HT1080 (cell line): ENCODE results near the gene CDSN. TPM values are rescaled to one million over a fixed set of nuclear protein-coding genes. Genes with fewer than 3 reads are reported as not detected.
"Not testable (repeated sequence)": the region's sequence is repeated elsewhere in the genome, so short reads cannot be mapped to it uniquely, and the experiment has no call there.

ENCODE experiments used
- DNase-seq: peaks from one replicate; pipeline ENCODE4 v3.0.0-alpha.2; 2015; ENCODE audit warnings: low read depth
- polyA plus RNA-seq, 2 experiments: library from polyadenylated mRNA; depleted of rRNA; stranded (reverse); fragments of >200 nt; gene quantifications; 2 replicates each; pipeline ENCODE4 v1.2.3, GENCODE V29; 2015
- total RNA-seq: library from RNA; depleted of rRNA; stranded (reverse); fragments of >200 nt; shearing (Covaris generic); gene quantifications from 2 replicates; pipeline ENCODE4 v1.2.3, GENCODE V29; 2014; rRNA removed

The CDSN gene, protein sequence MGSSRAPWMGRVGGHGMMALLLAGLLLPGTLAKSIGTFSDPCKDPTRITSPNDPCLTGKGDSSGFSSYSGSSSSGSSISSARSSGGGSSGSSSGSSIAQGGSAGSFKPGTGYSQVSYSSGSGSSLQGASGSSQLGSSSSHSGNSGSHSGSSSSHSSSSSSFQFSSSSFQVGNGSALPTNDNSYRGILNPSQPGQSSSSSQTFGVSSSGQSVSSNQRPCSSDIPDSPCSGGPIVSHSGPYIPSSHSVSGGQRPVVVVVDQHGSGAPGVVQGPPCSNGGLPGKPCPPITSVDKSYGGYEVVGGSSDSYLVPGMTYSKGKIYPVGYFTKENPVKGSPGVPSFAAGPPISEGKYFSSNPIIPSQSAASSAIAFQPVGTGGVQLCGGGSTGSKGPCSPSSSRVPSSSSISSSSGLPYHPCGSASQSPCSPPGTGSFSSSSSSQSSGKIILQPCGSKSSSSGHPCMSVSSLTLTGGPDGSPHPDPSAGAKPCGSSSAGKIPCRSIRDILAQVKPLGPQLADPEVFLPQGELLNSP
- not detected in 2 replicates for total RNA-seq
- polyA plus RNA-seq (2015; cell fraction: cytosol; rRNA removed) = 0.05 TPM in 1 of 2 replicates, not detected in the other
- polyA plus RNA-seq (2015; cell fraction: nucleus; rRNA removed) = not detected in 2 replicates

DNA sequence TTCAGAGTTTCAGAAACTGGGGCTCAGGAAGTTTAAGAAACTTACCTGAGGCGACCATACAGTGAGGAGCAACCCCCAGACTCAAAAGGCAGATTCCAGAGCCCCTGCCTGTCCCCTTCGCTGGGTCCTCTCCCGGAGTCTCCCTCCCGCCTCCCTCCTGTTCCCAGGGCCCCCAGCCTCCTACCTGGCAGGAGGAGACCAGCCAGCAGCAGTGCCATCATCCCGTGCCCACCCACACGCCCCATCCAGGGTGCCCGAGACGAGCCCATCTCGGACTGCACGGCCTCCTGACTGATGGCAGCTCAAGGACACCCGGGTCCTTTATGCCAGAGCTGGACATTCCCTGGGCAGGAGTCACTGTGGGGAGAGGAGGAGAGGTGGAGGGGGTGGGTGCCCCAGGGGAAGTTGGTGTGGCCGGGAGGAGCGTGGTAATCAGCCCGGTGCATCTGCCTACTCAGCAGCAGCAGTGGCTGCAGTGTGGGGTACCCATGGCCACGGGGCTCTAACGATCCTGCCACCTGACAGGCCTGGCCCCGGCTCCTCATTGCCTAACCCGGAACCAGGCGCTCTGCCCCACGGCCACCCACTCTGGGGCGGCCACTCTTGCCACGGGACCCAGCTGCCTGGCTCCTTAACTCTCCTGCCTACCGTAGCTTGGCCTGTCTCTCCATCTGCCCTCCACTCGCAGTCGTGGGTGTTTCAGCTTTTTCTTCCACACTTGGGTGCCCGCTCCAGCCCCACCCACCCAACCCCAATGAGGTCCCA, at the start of gene CDSN:
TSS of gene CDSN (minus strand) at position 296 of the 765 bp plus-strand sequence. CDS start at position 269, 27 bp downstream.
- DNase-seq = no peak

DNA sequence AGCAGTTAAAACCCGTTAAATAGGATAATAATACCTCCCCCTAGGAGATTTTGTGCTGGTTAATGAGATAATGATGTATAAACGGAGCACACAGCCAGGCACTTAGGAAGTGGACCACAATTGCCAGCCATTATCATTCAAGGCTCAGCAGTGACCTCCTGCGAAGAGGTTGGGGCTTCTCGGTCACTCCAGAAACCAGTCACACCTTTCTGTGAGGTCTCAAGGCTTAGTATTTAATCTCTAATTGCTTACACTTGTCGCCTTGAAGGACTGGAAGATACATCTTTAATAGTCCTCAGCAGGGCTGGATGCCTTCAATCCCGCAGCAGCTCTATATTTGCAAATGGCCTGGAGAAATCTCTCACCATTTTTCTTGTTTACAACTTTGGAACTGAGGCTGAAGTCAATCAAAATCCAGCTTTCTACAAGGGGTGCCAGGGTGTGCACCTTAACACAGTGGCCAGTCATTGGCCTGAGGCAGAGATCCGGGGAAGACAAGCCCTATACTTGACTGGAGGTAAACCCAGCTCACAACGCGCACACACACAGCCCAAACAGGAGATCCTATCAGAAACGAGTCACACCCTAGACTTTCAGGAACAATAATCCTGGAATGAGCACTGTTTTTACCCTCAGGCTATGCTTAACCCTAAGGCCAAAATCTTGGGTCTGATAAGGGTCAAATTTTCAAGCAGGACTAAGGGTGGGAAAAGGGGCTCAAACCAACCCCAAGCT, 49.0 kb upstream of the CDSN start:
- no peak for DNase-seq

- DNase-seq = no peak
Observed at GRCh38 chr6:31168606-31169005, 48.4 kb upstream of the CDSN start.

GRCh38 chr6:31165986-31166385, 45.7 kb upstream of the CDSN start:
- DNase-seq = no peak

DNA sequence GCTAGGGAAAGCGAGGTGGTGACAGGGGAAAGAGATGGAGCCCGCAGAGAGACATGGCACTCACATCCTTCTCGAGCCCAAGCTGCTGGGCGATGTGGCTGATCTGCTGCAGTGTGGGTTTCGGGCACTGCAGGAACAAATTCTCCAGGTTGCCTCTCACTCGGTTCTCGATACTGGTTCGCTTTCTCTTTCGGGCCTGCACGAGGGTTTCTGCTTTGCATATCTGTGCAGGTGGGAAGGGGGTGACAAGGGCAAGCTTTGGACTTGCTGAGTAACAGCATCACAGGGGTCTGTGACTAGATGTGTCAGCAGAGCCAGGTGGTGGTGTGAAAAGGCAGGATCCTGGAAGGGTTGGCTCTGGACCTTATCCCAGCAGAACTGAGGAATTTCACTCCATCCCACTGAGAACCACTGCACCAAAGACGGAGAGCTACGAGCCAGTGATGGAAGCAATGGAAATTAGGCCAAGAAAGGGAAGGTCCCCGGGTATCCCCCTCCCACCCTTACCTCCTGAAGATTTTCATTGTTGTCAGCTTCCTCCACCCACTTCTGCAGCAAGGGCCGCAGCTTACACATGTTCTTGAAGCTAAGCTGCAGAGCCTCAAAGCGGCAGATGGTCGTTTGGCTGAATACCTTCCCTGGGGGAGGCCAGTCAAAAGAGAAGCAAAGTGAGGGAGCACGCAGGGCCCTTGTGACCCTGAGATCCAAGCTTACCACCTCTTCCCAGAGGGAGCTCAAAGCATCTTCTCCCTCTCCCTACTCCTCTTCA, 45.0 kb upstream of the CDSN start:
- not testable (repeated sequence) for DNase-seq

- DNase-seq = not testable (repeated sequence)
Observed at GRCh38 chr6:31164475-31165063, 44.3 kb upstream of the CDSN start.

GRCh38 chr6:31163922-31164321, 43.7 kb upstream of the CDSN start:
- DNase-seq = no peak

- DNase-seq = no peak
Observed at GRCh38 chr6:31162463-31163165, 42.4 kb upstream of the CDSN start.

GRCh38 chr6:31161216-31162126, 41.2 kb upstream of the CDSN start:
- DNase-seq = no peak

- DNase-seq = peak; percentile 41
Observed at GRCh38 chr6:31158863-31159855, 38.9 kb upstream of the CDSN start.

GRCh38 chr6:31158140-31158862, 38.1 kb upstream of the CDSN start, which contains the start of gene TCF19:
Gene TCF19, plus strand, starts transcription at chr6:31158589. Its CDS starts 881 bp downstream, at chr6:31159470.
- peak; percentile 99 for DNase-seq

GRCh38 chr6:31157513-31158139, 37.4 kb upstream of the CDSN start, which contains the start of gene CCHCR1:
Gene CCHCR1, minus strand, starts transcription at chr6:31157802. Its CDS starts 202 bp downstream, at chr6:31157600.
- DNase-seq = no peak

GRCh38 chr6:31156641-31157040, 36.4 kb upstream of the CDSN start:
- DNase-seq = no peak

GRCh38 chr6:31154436-31154835, 34.2 kb upstream of the CDSN start:
- DNase-seq = no peak

DNA sequence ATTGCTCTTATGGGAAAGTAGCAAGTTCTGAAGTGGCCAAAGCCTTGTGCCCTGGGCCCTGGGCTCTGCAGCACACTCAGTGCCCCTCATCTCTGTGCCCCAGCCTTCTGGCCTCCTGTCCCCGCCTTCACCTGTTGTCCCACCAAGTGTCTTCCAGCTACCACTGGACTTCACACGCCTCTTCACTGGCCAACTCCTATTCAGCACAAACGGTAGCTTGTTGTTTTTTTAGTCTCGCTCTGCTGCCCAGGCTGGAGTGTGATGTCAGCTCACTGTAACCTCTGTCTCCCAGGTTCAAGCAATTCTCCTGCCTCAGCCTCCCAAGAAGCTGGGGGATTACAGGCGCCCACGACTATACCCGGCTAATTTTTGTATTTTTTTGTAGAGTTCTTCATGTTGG, 32.5 kb upstream of the CDSN start:
- no peak for DNase-seq
